Measurements from ENCODE around the gene AK5. TPM values are rescaled to one million over a fixed set of nuclear protein-coding genes. Genes with fewer than 3 reads are reported as not detected.

AK5 gene
- total RNA-seq, 4 donors from 2014 or later = 0.79 to 4.1 TPM; not detected in 2

DNA sequence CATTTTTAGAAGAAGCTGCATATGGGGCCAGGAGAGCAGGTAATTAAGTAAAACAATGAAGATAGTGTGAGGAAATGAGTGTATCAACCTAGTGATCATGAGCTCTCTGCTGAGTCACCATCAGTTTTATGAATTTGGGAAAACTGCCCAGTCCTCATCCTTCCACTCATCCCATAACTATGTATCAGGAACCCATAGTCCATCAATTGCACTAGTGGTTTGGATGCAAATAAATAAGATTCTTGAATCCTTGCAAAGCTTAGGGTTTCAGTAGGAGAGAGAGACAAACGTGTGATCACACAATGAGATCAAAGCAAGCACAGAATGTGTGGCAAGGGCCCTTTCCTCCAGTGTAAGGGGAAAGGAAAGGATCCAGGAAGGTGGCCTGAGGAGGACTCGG lies 255.0 kb downstream of the AK5 start:
- Histone ChIP-seq H3K4me1 (peaks cover 0 to 6% (median 5%) of the 10 kb centered on the region in 4 donors), H3K9me3 (no peaks in the 10 kb centered on the region), H3K27me3 (no peaks in the 10 kb centered on the region), H3K4me3 (no peak overlapping the region), H3K27ac (no peak overlapping the region), H3K36me3 (no peaks in the 10 kb centered on the region)
- DNase-seq = no peak
- in situ Hi-C loops (cut with MboI; ENCODE audit: low pct_ligation_motif_present in 1 of 4, low pct_unique_long_range_greater_than_20kb in 1 of 4, low sequenced_read_pairs in 3 of 4) (loop anchor here in 2 of 4 donors (10.0 to 25.0 kb wide), 2 partner anchors 375 to 382 kb away; no protein-coding TSS in a partner anchor), intact Hi-C loops (cut with DNase I; ENCODE audit: low total_unique reads) (no loop called here)
- TF ChIP-seq, protein P1, sequence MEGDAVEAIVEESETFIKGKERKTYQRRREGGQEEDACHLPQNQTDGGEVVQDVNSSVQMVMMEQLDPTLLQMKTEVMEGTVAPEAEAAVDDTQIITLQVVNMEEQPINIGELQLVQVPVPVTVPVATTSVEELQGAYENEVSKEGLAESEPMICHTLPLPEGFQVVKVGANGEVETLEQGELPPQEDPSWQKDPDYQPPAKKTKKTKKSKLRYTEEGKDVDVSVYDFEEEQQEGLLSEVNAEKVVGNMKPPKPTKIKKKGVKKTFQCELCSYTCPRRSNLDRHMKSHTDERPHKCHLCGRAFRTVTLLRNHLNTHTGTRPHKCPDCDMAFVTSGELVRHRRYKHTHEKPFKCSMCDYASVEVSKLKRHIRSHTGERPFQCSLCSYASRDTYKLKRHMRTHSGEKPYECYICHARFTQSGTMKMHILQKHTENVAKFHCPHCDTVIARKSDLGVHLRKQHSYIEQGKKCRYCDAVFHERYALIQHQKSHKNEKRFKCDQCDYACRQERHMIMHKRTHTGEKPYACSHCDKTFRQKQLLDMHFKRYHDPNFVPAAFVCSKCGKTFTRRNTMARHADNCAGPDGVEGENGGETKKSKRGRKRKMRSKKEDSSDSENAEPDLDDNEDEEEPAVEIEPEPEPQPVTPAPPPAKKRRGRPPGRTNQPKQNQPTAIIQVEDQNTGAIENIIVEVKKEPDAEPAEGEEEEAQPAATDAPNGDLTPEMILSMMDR (IDR thresholded peaks at IDR 0.05) = no peak
- TF ChIP-seq EP300 (IDR thresholded peaks at IDR 0.05; ENCODE audit: low read depth) (no peak), POLR2A (IDR thresholded peaks at IDR 0.05) (no peak), POLR2AphosphoS5 (IDR thresholded peaks at IDR 0.05) (no peak)
- WGBS, 2 donors (ENCODE audit: low coverage in 1 of 2) = 69 to 88% methylated on average over 1 to 2 of the region's 2 CpGs

DNA sequence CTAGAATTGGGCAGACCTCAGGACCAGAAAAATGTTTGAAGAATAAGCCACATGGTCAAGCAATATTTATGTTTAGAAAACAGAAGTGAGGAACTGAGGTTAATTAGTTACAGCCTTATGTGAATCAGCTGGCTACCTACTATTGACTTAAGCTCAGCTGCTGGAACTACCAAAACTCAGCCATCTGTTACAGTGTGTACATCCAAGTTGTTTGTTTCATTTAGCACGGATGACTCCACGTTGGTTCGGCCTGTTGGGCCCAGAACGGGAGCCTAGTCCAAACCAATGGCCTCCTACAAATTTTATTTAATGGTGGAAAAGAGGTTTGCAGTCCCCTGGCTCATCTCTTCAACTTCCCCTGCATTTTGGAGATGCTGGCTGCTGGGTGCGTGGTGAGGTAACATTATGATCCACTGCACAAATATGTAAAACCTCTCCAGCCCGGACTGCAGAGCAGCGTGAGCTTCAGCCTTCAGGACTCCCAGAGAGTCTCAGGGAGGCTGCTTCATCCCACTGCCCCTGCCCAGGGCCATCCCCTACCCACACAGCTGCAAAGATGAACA lies 257.2 kb downstream of the AK5 start:
- TF ChIP-seq POLR2AphosphoS5 (IDR thresholded peaks at IDR 0.05) (peak in 2 of 3 donors; percentile 34 to 35), POLR2A (IDR thresholded peaks at IDR 0.05) (no peak)
- H3K27ac ChIP-seq = peak overlapping the region; percentile 28 to 48 (median 45)
- no peaks in the 10 kb centered on the region for H3K9me3 ChIP-seq
- intact Hi-C loops (cut with DNase I; ENCODE audit: low total_unique reads) (no loop called here), in situ Hi-C loops (cut with MboI; ENCODE audit: low pct_ligation_motif_present in 1 of 4, low pct_unique_long_range_greater_than_20kb in 1 of 4, low sequenced_read_pairs in 3 of 4) (loop anchor here in 2 of 4 donors (10.0 to 25.0 kb wide), 2 partner anchors 377 to 384 kb away; no protein-coding TSS in a partner anchor)
- DNase-seq = peak; percentile 10
- no peaks in the 10 kb centered on the region for H3K36me3 ChIP-seq
- no peaks in the 10 kb centered on the region for H3K27me3 ChIP-seq
- peaks cover 0 to 6% (median 5%) of the 10 kb centered on the region in 4 donors for H3K4me1 ChIP-seq
- WGBS, 2 donors (ENCODE audit: low coverage in 1 of 2) = 20 to 43% methylated on average over 1 to 7 of the region's 7 CpGs
- H3K4me3 ChIP-seq = no peak overlapping the region

DNA sequence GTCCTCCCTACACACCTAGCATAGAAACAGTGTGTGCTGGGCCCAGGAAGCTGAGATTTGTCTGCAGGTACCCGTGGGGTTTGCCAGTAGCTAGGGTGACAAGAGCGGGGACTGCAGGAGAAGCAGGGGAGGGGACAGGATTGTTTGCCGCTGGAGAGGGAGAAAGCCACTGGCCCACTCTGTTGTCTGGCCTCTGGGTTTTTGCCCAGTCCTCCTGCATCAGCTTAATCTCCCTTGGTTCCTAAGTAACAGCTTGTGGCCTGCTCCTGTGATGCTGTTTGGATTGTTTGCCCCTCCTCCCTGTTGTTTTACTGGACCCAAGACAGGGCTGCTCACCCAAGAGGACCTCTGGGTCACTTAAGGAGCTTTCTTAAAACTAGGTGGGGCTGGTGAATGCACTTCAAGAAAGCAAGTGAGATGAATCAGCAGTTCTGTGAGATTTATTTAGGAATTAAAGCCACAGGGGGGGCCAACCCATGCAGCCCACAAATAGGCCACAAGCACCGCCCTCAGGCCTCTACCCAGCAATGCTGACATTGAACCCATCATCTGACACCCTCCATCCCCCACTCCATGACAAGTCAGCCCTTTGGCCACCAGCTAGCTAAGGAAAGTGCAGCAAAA lies 257.8 kb downstream of the AK5 start:
- H3K36me3 ChIP-seq = no peaks in the 10 kb centered on the region
- H3K4me3 ChIP-seq = no peak overlapping the region
- DNase-seq = no peak
- H3K9me3 ChIP-seq = no peaks in the 10 kb centered on the region
- in situ Hi-C loops (cut with MboI; ENCODE audit: low pct_ligation_motif_present in 1 of 4, low pct_unique_long_range_greater_than_20kb in 1 of 4, low sequenced_read_pairs in 3 of 4) = loop anchor here in 2 of 4 donors (10.0 to 25.0 kb wide), 2 partner anchors 377 to 385 kb away; no protein-coding TSS in a partner anchor
- H3K4me1 ChIP-seq = peaks cover 0 to 6% (median 5%) of the 10 kb centered on the region in 4 donors
- peak overlapping the region; percentile 28 to 48 (median 45) for H3K27ac ChIP-seq
- 71% methylated on average over 4 of the region's 4 CpGs; no CpG with 5 or more reads in 1 of the 2 donors for WGBS, 2 donors (ENCODE audit: low coverage in 1 of 2)
- no peaks in the 10 kb centered on the region for H3K27me3 ChIP-seq
- intact Hi-C loops (cut with DNase I; ENCODE audit: low total_unique reads) = no loop called here
- no peak for TF ChIP-seq POLR2AphosphoS5 (IDR thresholded peaks at IDR 0.05)
- TF ChIP-seq, protein P1 (IDR thresholded peaks at IDR 0.05) = no peak
- TF ChIP-seq EP300 (IDR thresholded peaks at IDR 0.05; ENCODE audit: low read depth) = no peak
- TF ChIP-seq POLR2A (IDR thresholded peaks at IDR 0.05) = no peak

DNA sequence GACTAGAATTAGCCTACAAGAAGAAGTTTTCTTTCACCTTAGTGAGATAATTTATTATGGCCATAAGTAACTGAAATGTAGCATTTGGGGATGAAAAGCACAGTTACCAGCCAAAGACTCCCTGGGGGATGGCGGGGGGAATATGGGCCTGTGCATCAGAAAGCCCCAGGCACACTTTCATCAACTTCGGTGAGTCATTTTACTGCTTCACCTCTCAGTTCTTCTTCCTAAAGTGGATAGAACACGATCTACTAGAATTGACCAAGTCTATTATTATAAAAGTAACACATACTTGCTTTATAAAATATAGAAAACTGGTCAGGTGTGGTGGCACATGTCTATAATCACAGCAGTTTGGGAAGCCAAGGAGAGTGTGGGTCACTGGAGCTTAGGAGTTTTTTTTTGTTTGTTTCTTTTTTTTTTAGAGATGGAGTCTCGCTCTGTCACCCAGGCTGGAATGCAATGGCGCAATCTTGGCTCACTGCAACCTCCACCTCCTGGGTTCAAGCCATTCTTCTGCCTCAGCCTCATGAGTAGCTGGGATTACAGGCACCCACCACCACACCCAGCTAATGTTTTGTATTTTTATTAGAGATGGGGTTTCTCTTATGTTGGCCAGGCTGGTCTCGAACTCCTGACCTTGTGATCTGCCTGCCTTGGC lies 258.8 kb downstream of the AK5 start:
- TF ChIP-seq EP300 (IDR thresholded peaks at IDR 0.05; ENCODE audit: low read depth) = no peak
- TF ChIP-seq POLR2AphosphoS5 (IDR thresholded peaks at IDR 0.05) = no peak
- TF ChIP-seq, protein P1 (IDR thresholded peaks at IDR 0.05) = no peak
- TF ChIP-seq POLR2A (IDR thresholded peaks at IDR 0.05) = no peak
- Histone ChIP-seq H3K4me1 (peaks cover 0 to 6% (median 5%) of the 10 kb centered on the region in 4 donors), H3K27me3 (no peaks in the 10 kb centered on the region), H3K36me3 (no peaks in the 10 kb centered on the region), H3K27ac (no peak overlapping the region), H3K4me3 (no peak overlapping the region), H3K9me3 (no peaks in the 10 kb centered on the region)
- DNase-seq = no peak
- intact Hi-C loops (cut with DNase I; ENCODE audit: low total_unique reads) = no loop called here
- in situ Hi-C loops (cut with MboI; ENCODE audit: low pct_ligation_motif_present in 1 of 4, low pct_unique_long_range_greater_than_20kb in 1 of 4, low sequenced_read_pairs in 3 of 4) = loop anchor here in 1 of 4 donors (25.0 kb wide), 1 partner anchor 378 kb away; no protein-coding TSS in a partner anchor
- 87 to 89% methylated on average over 3 to 6 of the region's 6 CpGs for WGBS, 2 donors (ENCODE audit: low coverage in 1 of 2)

Data from transverse colon (tissue), 4 donors.